ENCODE measurements around the gene ACKR3.

Gene ACKR3

DNA sequence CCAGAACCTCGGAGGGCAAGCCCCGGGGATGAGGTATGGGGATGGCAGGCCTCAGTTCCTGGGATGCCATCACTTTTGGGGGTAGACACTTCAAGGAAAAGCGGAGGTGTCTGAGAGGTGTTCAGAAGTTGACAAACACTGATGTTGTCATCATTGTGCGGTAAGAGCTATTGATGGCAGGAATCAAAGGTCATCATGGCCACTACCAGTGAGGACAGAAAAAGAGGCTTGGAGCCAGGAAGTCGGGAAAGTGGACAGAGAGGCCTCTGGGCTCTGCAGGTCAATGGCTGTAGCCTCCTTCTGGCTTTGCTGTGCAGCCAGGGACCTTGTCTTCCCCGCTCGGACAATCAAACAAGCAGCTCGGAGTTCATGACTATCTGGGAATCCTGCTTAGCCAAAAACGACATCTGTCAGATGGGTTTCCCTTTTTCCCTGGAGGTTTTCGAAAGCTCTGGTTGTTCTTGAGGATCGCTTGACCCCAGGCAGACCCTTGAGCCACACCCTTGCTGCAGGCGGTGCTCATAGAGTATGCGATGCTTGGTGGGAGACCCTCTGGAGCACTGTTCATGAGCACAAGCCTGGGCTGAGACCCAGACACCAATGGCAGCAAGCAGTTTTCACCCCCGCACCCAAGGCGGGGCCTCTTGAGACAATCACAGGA is 19.4 kb downstream of the ACKR3 start:
- no peak for DNase-seq

DNA sequence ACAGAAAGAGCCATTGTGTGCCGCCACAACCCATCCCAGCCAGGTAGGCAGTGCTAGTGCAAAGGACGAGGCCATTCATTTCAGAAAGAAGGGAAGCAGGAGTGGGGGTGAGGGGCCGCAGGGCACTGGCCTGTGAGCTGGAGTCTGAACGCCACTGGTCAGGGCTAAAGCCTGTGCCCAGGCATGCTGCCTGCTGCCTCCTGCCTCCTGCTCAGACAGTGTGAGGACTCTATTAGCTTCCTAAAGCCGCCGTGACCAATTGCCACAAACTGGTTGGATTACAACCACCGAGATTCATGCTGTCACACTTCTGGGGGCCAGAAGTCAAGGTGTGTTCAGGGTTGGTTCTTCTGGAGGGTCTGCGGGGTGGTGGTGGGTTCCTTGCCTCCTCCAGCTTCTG is 21.2 kb downstream of the ACKR3 start:
- DNase-seq: no peak

DNA sequence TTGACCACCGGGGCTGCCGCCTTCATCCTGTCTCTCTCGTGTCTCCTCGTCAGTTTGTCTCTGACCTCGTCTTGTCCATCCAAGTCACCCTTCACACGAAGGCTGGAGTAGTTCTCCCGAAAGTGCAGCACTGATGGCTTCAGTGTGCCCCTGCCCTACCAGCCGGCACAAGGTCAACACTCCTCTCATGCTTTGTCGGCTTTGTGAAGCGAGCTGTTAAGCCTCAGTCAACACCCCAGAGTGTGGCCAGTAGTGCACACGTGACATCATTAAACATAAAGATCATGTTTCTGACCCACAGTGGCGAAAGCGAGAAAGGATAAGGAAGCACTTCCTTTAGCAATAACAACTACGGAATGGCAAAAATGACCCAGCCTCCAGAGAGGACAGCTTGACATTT is 23.2 kb downstream of the ACKR3 start:
- DNase-seq: no peak

DNA sequence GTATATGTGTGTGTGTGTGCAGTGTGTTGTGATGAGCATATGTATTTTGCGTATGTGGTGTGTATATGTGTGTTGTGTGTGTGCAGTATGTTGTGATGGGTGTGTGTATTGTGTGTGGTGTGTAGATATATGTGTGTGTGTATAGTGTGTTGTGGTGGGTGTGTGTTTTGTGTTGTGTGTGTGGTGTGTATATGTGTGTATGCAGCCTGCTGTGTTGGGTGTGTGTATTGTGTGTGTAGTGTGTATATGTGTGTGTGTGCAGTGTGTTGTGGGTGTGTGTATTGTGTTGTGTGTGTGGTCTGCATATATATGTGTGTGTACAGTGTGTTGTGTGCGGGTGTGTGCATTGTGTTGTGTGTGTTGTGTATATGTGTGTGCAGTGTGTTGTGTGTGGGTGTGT is 23.9 kb downstream of the ACKR3 start:
- no peak for DNase-seq

DNA sequence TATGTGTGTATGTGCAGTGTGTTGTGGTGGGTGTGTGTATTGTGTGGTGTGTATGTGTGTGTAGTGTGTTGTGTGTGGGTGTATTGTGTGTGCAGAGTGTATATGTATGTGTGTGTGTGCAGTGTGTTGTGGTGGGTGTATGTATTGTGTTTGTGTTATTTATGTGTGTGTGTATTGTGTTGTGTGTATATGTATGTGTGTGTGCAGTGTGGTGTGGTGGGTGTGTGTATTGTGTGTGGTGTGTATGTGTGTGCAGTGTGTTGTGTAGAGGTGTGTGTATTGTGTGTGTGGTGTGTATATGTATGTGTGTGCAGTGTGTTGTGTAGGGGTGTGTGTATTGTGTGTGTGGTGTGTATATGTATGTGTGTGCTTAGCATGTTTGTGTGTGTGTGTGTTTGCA is 24.3 kb downstream of the ACKR3 start:
- no peak for DNase-seq

DNA sequence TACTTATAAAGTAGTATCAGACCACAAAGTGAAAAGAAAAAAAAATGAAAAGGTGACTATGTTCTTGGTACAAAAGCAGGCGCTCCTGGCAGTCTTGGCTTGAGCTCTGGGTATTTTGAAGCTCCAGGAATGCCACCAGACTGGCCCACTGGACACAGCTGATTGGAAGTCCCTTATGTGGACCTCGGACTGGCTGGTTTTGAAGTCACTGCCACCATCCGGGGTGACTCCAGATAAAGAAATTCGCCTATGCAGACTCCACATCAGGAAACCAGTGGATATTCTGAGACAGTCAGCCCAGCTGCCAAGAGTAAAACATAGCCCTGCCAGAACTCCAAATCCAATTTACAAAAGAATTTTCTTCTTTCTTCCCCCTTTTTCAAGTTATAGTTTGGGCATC is 28.0 kb downstream of the ACKR3 start:
- no peak for DNase-seq

DNA sequence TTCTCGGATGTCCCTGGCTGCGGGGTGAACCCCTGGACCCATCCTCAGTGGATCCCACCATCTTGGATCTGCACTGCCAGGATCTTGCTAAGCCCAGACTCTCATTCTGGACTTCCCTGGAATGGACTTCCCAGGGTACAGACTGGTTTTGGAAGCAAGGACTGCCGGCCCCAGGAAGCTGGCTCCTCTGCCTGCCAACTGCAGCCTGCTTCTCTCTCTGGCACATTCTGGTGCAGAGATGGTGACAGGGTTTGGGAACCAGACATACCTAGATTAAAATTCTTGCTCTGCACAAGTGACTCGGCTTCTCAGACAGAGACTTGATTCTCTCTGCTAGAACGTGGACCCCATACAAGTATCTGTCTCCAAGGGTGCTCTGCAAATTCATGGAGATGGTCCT is 29.4 kb downstream of the ACKR3 start:
- no peak for DNase-seq

DNA sequence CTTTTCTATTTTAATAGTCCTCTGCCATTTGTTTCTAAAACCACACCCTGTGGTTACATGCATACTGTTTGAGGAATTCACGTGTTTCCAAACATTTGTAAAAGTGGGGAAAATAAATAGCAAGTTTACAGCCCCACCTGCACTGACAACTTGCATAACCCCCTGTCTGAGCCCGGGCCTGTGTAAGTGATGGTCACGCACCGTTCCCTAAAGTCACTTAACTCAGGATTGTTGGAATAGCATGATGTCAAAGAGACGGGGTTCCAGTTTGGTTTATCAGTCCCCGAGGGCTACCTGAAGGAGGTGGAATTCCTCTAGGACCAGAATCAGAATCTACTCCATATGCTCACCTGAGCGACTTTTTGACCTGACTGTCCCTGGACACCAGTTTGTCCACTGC is 30.5 kb downstream of the ACKR3 start:
- DNase-seq: no peak

DNA sequence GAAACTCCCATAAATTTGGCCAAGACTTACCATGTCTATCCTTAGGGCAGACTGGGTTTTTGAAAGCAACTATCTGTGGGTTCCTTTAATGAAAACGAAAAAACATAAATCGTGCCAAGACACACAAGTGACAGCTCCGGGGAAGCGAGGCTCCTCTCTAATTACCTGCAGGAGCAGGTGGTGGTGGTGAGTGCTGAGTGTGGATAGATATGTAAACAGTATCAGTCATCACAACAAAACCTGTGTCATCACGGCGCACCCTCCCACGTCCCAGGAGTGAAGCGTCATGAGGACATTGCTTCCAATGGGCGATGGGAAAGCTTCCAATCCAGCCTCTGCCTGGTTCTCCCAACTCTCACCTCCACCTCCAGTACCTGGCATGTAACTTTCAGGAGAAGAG is 31.3 kb downstream of the ACKR3 start:
- DNase-seq: no peak

DNA sequence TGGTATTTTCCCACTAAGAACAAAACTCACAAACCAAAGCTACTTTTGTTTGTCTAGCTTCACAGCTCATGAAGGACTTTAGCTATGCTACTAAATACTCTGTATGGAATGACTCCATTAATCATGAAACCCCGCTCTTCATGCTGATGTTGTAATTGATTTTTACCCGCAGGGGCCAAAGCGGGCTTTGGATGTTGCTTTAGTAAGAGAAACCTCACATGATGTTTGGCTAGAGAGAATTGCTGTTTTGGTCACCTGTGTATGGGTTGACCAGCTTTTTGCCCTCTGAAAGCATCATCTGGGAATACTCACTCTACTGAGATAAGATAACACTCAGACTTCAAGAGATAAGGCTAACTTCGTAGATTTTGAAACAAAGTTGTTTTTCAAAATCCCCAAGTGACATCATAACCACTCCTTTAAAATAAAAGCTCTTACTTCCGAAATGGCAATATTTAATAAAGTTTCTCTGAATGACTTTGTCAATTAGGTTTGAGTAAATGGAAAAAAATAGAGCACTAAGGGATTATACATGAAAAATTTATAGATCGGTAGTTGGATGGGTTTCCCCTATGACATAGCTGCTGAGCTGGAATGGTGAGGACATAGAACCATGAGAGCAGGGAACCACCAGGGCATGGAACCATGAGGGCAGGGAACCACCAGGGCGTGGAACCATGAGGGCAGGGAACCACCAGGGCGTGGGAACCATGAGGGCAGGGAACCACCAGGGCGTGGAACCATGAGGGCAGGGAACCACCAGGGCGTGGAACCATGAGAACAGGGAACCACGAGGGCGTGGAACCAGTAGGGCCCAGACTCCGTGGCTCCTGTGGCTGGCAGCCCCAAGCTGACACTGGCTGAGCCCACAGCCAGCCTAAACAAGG is 31.9 kb downstream of the ACKR3 start:
- DNase-seq: no peak

DNA sequence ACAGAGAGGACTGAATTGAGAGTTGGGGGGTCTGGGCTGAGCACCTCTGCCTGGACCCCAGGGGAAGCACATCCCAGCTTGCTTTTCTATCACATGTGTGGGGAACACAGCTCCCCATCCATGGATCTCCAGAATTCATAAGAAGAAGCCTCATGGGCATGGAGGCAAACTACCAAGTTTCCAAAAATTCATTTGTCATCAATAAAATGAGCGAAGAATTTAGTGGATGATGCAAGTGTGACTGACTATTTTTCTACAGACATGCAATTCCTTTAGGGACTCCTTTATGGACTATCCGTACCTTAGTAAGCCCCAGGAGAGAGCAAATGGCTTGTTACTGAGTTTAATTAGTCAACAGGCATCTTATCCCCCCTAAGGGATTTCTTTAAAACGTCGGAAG is 33.1 kb downstream of the ACKR3 start:
- DNase-seq: no peak

DNA sequence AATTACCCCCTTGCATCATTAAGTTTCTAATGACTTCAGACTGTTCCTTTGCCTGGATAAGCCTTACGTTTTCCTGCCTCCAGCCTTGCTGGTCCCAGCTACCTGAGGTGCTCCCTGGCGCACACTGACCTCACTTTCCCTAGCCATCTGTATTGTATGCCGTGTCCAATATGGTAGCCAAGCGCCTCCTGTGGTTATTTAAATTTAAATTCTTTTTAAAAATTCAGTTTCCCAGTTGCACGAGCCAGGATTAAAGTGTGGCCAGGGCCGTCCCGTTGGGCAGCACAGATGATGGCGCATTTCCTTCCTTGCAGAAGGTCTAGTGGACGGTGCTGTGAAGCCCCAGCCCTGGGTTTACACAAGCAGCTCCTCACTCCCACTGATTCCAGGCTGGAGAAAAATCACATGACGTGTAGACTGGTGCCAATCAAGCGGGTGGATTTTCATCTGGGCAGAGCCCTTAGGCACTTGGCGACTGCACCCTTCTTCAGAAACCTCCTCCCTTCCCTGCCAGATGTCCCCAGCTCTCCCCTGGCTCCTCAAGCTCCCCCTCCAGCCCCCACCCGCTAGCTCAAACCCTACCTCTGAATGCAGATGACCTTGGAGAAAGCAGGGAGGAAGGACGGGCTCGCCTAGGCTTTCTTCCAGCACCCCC is 33.9 kb downstream of the ACKR3 start:
- DNase-seq: no peak

DNA sequence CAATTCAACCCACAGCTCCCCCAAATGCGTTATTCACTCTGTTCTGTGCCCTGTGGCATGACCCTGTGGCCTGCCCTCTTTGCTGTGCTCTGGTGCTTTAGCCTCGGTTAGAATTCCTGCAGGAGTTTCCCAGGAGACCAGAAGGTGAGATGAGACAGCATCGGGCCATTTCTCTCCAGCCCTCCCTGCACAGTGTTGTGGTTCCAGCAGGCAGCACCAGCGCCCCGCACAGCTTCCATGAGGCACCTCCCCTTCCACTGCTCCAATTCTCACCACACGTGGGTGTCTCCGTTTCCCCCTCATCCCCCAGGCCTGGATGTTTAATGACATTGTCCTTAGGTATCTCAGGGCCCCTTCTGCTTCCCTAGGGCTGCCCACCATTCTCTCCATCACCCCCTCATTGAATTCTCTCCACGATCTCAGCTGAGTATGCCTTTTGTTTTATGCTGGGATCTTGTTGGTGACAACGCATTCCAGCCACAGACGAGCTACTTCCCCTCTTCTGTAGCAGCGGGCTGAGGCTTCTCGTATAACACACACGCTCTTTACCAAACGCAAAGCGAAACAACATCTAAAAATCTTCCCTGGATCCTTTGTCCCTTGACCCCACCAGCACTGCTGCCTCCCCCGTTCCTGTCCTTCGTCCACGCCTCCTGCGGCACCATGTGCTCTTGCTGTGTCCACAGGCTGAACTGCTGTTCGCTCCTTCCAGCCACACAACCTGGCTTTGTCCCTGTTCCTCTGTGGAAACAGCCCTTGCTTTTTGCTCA is 35.1 kb downstream of the ACKR3 start:
- no peak for DNase-seq

DNA sequence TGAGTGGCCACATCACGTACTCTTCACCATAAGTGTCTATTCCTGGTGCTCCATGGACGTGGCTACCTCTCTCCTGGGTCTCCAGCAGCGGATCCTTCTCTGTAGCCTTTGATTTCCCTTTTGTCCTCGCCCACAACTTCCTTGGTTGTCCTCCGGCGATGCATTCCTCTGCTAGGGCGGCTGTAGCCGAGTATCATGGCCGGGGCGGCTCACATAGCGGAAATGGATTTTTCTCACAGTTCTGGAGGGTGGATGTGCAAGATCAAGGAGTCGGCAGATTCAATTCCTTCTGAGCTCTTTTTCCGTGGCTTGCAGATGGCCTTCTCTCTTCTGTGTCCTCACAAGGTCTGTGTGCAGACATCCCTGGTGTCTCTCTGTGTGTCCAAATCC is 35.7 kb downstream of the ACKR3 start:
- DNase-seq: no peak

DNA sequence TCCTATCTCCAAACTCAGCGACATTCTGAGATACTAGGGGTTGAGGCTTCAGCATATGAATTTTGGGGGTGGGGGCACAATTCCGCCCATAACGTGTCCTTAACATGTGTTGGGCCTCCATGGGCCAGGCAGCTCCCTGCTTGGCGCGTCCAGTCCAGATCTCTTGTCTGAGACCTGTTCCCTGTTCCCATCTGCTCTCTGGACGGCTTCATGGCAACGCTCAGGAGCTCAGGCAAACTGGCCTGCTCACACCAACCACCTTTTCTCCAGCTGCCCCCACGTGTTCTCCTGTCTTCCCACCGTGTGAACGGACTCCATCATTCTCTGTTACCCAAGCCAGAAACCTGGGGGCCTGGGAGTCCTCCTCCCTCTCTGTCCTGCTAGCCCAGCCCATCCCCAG is 36.4 kb downstream of the ACKR3 start:
- no peak for DNase-seq

DNA sequence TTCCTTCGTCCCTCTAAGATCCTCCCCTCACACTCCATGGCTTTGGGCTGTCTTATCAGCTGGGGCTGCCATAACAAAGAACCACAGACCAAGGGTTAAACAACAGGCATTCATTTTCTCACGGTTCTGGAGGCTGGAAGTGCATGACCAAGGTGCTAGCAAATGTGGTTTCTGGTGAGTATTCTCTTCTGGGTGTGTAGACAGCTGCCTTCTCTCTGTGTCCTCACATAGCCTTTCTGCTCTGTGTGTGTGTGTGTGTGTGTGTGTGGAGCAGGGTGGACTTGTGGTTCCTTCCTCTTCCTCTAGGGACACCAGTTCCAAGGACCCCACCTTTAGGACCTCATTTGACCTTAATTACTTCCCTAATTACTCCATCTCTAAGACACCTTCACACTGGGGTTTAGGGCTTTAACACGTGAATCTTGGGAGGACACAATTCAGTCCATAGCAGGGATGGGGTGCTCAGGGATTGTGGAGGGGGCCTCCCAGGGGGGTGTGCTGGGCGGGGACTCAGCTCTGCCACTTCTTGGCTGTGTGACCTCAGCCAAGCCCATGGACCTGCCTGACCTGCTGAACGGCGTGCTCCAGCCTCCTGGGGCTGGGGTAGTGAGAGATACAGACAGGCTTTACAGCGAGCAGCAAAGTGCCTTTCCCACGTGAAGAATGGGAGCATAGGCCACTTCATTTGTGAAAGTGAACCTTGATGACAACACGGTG is 38.0 kb downstream of the ACKR3 start:
- DNase-seq: no peak

DNA sequence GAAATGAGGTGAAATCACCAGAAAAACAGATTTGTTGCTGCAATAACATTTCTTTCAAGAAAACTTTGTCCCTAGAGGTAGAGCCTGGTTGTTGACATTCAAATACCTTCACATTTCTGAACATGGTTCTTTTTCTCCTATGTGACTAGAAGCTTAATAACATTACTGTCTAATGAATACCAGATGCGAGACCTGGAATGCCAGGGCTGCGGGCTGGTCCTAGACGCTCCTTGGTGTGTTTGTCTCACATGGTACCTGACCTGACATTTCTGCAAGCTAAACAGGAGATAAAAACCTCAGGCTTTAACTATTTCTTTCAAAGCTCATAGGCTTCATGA is 38.5 kb downstream of the ACKR3 start:
- no peak for DNase-seq

DNA sequence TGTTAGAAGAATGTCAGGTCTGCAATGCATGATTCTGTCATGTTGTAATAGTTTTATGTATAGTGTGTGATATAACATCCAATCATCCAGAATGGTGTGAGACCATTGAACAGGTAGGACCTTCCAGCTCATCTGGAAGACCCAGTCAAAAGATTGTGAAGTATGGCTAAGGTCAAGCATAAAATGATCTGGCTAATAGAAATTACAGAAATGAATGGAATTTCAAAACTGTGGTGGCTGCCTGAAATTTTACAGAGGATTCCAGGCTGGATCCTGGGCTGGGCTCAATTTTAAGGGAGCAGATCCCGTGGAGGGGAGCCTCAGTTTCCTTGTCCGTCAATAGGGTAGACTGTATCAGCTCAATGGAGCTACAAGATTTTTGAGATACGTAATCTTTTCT is 39.1 kb downstream of the ACKR3 start:
- no peak for DNase-seq

DNA sequence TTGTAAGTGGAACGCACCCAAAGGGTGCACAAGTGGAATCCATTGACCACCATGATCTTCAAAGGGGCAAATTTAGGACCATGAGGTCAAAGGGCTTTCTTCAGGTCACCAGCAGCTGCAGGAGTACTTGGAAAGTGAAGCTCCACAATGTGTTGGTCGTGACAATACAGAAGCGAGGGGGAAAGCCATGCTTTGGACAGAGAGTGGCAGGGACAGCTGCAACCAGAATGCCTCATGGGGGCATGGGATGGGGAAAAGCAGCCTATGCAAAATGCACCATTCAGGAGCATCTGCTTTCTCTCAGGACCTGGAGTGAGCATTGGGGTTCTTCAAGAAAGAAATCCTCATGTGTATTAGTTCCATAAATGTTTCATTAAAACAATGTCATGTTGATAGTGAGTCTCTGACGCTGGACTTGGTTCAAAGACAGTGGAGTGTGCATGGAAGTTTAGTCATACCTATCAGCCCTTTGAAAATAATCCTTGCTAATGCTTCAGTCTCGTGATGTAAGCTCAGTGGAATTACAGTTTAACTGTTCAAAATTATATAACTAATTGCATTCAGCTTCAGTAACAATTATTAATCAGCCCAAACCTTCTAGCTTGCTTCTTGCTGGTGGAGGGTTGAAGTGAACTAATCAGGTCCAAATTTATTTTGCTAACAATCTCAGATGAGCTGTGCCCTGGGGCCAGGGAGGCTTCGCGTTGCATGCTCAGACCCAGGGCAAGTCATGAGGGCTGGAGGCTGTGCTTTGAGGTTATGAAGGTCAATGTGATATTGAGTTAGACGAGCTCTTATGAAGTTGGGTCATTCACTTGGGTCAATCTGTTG is 41.6 kb downstream of the ACKR3 start:
- no peak for DNase-seq

DNA sequence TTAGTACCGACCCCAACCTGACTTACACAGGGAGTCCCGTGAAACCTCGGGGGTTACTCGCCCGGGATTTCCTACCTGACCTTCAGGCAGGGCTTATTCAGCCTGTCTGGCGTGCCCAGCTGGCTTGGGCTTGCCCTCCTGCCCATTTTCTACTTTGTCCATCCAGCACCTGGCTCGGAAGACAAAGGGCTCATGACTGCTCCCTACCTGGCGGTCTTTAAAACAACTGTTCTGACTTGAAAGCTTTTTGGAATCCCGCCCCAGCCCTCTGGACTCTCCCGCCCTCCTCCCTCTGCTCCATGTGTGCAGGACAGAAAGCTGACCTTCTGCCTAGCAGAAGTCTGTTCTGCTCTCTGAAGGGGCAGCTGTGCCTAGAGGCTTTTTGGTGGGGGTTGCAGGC is 43.1 kb downstream of the ACKR3 start:
- DNase-seq: no peak

DNA sequence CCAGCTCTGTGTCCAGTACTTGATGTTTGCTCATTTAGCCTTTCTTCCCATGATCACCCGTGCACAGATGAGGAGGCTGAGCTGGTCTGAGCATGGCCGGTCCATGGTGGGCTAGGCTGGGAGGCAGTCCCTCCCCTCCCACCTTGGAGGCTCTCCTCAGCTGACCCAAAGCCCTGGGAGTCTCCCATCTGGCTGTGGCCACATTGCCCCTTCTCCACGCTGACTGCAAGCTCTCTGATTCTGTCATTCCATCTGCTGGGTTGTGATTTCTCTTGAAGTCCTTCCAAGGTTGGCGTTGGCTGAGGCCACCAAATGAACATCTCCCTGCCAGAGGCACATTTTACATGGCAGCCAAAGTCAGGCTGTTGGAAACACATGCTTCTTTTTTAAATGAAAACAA is 44.0 kb downstream of the ACKR3 start:
- no peak for DNase-seq

DNA sequence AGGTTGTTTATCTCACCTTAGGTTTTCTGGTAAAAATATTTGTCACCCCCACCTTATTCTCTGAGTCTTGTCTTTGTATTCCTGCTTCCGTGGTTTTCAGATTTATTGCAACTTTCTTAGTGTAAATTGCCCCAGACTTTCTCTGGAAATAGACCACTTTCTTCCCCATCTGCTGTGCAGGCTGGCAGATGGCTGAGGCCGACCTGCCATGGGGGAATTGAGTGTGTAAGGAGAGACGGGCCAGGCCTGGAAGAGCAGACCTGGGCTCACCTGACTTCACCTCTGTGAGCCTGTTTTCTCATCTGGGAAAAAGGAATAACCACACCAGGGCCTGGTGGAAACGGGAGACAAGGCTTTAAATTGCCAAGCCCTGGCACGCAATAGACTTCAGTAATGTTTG is 44.9 kb downstream of the ACKR3 start:
- no peak for DNase-seq

All from activated CD8-positive, alpha-beta memory T cell treated with anti-CD3 and anti-CD28 coated beads, Interleukin-2, amount 50 U/mL, for 4 hours (primary cell).